GM13977 (cell line): ENCODE results near the gene CD46.

Source experiments
- DNase-seq: peaks from one replicate; pipeline ENCODE4 v3.0.0; 2012; ENCODE audit warnings: low spot score
- CTCF ChIP-seq: IDR thresholded peaks from 2 replicates; pipeline ENCODE4 v1.5.1; 2012; ENCODE audit warnings: mild to moderate bottlenecking, control low read depth; ENCODE audit not compliant: insufficient read depth; ENCODE audit errors: extremely low read depth, missing control alignments
- in situ Hi-C: fragments of 300-500 bp; cut with MboI; formaldehyde crosslinking; loops from one replicate; pipeline ENCODE4 v1.12.0; 2022; ENCODE audit warnings: low sequenced_read_pairs, low pct_unique_long_range_greater_than_20kb, mixed read lengths, inconsistent platforms; ENCODE audit not compliant: unreplicated experiment

The CD46 gene

GRCh38 chr1:207808322-207808705 is 56.5 kb downstream of the CD46 start:
- TF ChIP-seq CTCF, result no peak
- in situ Hi-C loops, result no loop called here
- no peak for DNase-seq

GRCh38 chr1:207808911-207809555 is 57.2 kb downstream of the CD46 start:
- TF ChIP-seq CTCF, result no peak
- DNase-seq, result no peak
- in situ Hi-C loops, result no loop called here

- in situ Hi-C loops, result no loop called here
- DNase-seq, result no peak
- no peak for TF ChIP-seq CTCF
These were observed 58.3 kb downstream of the CD46 start for GRCh38 chr1:207810173-207810572.

- DNase-seq, result no peak
- TF ChIP-seq CTCF, result no peak
- in situ Hi-C loops, result no loop called here
These were observed 58.9 kb downstream of the CD46 start for GRCh38 chr1:207810606-207811295.

- in situ Hi-C loops, result no loop called here
- TF ChIP-seq CTCF, result no peak
- no peak for DNase-seq
These were observed 59.5 kb downstream of the CD46 start for GRCh38 chr1:207811319-207811718.

GRCh38 chr1:207811920-207812720 is 60.3 kb downstream of the CD46 start:
- in situ Hi-C loops, result no loop called here
- peak; percentile 55 for TF ChIP-seq CTCF
- DNase-seq, result peak; percentile 57
